GM19452 (cell line): ENCODE results near the gene TRIM47.

ENCODE experiments used
- ATAC-seq: cut with Tn5 transposase; IDR thresholded peaks from one replicate; pipeline ENCODE4 v1.9.1; 2021; ENCODE audit not compliant: unreplicated experiment

The TRIM47 gene, protein sequence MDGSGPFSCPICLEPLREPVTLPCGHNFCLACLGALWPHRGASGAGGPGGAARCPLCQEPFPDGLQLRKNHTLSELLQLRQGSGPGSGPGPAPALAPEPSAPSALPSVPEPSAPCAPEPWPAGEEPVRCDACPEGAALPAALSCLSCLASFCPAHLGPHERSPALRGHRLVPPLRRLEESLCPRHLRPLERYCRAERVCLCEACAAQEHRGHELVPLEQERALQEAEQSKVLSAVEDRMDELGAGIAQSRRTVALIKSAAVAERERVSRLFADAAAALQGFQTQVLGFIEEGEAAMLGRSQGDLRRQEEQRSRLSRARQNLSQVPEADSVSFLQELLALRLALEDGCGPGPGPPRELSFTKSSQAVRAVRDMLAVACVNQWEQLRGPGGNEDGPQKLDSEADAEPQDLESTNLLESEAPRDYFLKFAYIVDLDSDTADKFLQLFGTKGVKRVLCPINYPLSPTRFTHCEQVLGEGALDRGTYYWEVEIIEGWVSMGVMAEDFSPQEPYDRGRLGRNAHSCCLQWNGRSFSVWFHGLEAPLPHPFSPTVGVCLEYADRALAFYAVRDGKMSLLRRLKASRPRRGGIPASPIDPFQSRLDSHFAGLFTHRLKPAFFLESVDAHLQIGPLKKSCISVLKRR

GRCh38 chr17:75878174-75878998 lies at the start of gene TRIM47:
Gene TRIM47 (minus strand): TSS chr17:75878581. CDS start chr17:75878548, 33 bp downstream.
- ATAC-seq, result no peak

GRCh38 chr17:75927286-75927922 lies 49.0 kb upstream of the TRIM47 start:
- no peak for ATAC-seq

DNA sequence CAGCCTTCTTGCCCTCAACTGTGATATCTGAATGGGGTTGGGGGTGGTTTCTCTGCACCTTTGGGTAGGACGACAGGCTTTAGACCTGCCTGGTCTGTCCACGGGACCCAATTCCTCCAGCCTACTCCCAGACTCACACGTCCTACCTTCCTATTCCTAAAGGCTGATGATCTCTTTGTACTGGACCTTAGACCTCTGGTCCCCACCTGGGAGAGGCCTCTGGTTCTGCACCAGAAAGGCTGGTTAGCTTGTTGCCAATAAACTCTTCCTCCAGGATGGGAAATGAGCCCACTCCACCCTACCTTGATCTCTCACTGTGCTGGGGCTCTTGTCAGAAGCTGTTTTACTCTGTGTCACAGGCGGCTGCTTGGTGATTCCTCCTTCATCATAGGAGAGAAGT lies 48.1 kb upstream of the TRIM47 start:
- ATAC-seq, result no peak

DNA sequence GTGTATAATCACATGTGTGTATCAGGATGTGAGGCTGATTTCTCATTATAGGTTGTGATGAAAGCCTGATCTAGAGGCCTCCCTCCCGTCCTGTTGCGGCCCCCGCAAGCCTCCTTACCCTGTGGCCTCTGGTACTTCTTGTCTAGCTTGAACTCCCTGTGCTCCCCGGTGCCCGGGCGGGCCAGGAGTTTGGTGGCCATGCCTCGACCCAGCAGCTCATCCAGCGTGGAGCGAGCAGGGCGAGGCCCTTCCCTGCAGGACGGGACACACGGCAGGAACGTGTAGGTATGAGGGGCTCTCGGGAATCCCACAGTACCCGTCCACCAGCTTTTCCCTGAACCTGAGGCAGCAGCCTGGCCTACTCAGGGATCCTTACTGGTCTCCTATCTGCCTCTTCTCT lies 47.5 kb upstream of the TRIM47 start:
- no peak for ATAC-seq

DNA sequence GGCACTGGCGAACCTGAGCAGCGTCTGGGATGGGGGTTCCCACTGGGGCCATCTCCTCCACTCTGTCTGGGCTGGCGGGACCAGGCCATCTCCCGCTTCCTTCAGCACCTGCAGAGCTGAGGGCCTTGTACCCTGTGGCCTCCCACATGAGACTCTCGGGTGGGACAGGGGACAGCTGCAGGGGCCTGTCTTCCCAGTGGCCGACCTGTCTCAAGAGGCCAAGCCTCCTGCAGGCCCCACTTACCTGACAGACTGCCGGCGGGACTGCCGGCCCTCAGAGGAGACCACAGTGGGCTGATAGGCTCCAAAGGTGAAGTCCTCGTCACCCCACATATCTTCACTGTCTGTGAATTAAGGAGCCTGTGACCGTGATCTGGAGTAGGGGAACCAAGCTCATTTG lies 46.7 kb upstream of the TRIM47 start:
- no peak for ATAC-seq

DNA sequence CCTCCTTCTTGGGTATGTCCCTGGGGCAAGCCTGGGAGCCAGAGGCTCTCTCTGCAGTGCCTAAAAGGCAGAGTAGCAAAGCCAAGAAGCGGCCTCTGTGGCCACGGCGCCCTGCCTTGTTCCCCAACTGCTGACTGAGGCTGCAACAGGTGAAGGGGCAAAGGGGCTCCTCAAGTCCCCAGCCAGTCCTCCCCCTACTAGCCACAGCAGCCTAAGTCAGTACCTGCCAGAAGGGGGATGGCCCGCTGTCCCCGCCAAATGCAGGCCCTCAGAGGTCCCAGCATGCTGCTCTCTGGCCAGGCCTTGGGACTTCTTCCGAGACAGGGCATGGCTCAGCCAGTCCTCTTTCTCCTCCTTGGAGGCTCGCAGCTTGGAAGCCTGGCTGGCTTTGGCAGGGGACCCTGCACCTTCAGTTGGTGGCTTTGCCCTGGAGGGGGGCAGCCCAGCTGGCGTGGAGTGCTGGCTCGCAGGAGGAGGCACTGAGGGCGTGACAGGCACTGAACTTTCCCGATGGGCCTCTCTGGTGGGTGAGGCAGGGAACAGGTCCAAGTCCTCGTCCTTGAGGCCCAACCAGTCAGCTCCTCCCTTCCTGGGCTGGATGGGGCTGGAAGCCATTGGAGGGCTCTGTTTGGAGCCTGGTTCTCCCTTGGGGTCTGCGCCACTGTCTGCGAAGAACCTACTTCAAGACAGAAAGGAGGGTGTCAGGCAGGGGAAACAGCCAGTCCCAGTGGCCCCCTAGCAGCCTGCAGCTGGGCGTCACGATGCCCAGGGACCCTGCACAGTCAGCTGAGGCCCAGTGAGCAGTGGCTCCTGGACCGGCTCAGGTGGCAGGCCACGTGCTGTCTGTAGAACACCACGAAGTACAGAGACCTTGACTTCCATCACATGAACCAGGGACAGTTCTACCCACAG lies 44.8 kb upstream of the TRIM47 start:
- no peak for ATAC-seq

DNA sequence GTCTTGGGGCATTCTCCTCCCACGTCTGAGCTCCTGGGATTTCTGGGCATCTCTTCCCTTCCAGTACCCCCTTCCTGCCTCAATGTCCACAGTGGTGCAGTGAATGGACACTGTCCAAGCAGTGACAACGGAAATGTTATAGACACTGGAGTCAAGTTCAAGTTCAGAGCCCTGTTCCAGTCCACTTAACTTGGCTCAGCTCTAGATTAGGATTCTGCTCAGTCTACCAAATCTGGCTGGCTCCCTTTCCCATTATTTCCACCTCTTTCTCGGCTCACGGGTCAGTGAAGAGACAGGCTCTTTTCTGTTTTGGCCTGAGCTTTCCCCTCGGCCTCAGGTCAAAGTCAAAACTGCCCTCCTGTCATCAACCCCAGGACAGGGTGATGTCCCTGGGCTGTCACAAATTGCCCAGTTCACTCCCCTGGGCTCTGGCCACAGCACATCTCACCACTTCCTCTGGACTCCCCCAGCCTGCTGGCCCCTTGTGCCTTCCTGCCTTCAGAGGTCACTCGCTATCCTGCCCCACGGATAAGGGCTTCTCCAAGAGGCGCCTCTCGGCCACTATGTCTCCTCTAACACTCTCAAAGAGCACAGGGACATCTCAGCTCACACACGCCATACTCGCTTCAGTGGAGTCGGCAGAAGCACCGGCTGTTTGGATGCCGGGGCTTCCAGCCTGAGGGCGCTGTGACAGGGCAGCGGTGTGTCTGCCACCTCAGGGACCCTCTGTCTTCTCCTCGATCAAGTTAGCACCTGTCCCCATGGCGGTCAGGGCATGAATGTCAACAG lies 44.0 kb upstream of the TRIM47 start:
- no peak for ATAC-seq

DNA sequence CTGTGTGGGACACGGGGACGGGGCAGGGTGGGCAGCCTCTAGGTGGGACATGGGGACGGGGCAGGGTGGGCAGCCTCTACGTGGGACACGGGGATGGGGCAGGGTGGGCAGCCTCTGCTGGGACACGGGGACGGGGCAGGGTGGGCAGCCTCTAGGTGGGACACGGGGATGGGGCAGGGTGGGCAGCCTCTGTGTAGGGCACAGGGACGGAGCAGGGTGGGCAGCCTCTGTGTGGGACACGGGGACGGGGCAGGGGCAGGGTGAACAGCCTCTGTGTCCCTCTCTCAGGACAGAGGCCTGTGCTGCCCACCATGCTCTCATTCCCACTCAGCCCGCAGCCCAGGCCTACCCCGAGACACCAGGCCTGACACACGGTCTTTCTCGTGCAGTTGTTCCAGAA lies 43.2 kb upstream of the TRIM47 start:
- ATAC-seq, result no peak

DNA sequence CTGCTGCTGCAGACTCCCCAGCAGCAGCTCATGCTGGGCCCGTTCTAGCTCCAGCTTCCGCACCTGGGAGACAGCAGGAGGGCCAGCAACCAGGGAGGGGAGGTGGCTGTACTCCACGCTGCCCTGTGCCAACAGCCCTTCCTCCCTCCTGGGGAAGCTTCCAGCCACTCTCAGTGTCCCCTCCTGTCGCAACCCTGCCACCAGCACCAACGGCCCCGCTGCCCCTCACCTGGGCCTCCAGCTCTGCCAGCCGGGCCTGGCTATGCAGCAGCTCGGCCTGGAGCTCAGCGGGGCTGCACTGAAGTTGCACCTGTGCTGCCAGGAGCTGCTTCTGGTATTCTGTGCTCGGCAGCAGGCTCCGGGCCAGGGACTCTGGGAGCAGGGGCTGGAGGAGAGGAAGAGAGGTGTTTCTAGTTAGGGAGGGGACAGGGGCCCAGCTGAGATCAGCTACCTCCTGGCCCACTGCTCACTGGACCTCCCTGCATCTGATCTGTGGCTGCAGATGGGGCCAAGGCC lies 41.7 kb upstream of the TRIM47 start:
- ATAC-seq, result no peak

GRCh38 chr17:75919611-75920010 lies 41.2 kb upstream of the TRIM47 start:
- ATAC-seq, result no peak

DNA sequence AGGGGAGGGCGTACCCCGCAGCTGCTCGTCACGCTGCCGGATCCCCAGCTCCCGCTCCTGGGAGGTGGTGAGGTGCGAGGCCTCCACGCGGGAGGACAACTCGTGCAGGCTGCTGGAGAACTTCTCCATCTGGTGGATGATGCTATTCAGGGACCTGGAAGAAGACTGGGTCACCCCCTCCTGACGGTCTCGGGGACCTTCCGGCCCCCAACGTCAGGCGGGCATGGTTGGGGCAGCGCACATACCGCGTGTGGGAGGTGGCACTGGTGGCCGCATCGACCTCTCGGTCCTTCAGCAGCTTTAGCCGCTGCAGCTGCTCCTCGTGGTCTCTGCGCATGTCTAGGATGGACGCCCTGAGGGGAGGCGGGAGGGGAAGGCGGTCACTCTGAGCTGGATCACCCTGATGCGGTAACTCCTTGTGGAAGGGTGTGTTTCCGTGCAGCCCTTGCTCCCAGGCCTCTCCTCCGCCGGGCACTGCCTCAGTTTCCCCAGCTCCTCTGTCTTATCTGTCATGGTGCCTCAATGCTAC lies 39.6 kb upstream of the TRIM47 start:
- no peak for ATAC-seq

GRCh38 chr17:75917141-75917916 lies 38.9 kb upstream of the TRIM47 start:
- no peak for ATAC-seq

- ATAC-seq, result no peak
These were observed 36.9 kb upstream of the TRIM47 start for GRCh38 chr17:75915268-75915667.

DNA sequence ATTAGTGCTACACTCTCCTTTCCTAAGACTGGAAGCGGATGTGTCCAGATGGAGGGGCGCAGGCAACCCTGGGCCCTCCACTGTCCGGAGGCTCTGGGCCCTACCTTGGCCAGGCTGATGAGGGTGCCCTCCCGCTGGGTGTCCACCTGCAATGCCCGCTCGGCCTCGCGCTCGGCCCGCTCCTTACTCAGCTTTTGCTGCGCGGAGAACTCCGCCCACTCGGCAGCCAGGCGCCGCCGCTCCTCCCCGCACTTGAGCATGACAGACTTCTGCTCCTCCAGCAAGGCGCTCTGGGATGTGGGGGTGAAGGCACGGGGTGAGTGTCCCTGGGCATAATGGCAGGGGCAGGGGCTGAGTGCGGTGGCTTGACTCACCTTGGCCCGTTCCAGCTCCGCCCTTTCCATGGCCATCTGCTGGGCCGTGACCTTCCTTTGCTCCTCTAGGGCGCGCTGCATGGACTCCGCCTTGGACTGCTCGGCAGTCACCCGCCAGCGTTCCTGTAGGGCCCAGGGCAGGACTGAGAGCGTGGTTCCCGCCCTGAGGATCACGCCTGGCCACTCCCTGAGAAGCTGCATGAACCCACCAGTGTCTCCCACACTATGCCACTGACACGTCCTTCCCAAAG lies 36.4 kb upstream of the TRIM47 start:
- no peak for ATAC-seq

- no peak for ATAC-seq
These were observed 35.3 kb upstream of the TRIM47 start for GRCh38 chr17:75913537-75914210.

GRCh38 chr17:75910699-75911098 lies 32.3 kb upstream of the TRIM47 start:
- ATAC-seq, result no peak

GRCh38 chr17:75909812-75910274 lies 31.5 kb upstream of the TRIM47 start:
- ATAC-seq, result no peak
